Measurements from ENCODE around the gene RENBP.

The RENBP gene

GRCh38 chrX:153910446-153910845 lies 34.0 kb downstream of the RENBP start:
- no peak overlapping the region for H3K4me3 ChIP-seq (ENCODE audit: low read length, poor library complexity, severe bottlenecking)
- peaks cover 14% of the 10 kb centered on the region; the same call in 1 of the 2 replicates for H3K36me3 ChIP-seq (ENCODE audit: insufficient read depth, low read length)
- H3K9me3 ChIP-seq (ENCODE audit: insufficient read depth, low read depth, low read length), result no peaks in the 10 kb centered on the region
- H3K79me2 ChIP-seq (ENCODE audit: insufficient read depth, low read length), result no peaks in the 10 kb centered on the region
- H3K9me2 ChIP-seq (replicated peaks; ENCODE audit: low read depth, low read length), result no peaks in the 10 kb centered on the region
- H3K4me1 ChIP-seq (ENCODE audit: insufficient read depth, low read length, poor library complexity, severe bottlenecking), result no peaks in the 10 kb centered on the region
- H3K4me2 ChIP-seq (ENCODE audit: low read depth, low read length, poor library complexity, severe bottlenecking), result no peak overlapping the region
- no peaks in the 10 kb centered on the region for H4K20me1 ChIP-seq (ENCODE audit: insufficient read depth, low read length, poor library complexity, severe bottlenecking)
- no peak overlapping the region for H3K9ac ChIP-seq (ENCODE audit: low read depth, low read length, poor library complexity, severe bottlenecking)
- H2AFZ ChIP-seq (ENCODE audit: low read length), result no peak overlapping the region
- no peaks in the 10 kb centered on the region for H3K27me3 ChIP-seq (ENCODE audit: insufficient read depth, low read length, poor library complexity, severe bottlenecking)
- TF ChIP-seq, protein P1, sequence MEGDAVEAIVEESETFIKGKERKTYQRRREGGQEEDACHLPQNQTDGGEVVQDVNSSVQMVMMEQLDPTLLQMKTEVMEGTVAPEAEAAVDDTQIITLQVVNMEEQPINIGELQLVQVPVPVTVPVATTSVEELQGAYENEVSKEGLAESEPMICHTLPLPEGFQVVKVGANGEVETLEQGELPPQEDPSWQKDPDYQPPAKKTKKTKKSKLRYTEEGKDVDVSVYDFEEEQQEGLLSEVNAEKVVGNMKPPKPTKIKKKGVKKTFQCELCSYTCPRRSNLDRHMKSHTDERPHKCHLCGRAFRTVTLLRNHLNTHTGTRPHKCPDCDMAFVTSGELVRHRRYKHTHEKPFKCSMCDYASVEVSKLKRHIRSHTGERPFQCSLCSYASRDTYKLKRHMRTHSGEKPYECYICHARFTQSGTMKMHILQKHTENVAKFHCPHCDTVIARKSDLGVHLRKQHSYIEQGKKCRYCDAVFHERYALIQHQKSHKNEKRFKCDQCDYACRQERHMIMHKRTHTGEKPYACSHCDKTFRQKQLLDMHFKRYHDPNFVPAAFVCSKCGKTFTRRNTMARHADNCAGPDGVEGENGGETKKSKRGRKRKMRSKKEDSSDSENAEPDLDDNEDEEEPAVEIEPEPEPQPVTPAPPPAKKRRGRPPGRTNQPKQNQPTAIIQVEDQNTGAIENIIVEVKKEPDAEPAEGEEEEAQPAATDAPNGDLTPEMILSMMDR (conservative IDR thresholded peaks at IDR 0.05; ENCODE audit: low read length), result no peak
- no peak for TF ChIP-seq EZH2phosphoT487 (IDR thresholded peaks at IDR 0.05; ENCODE audit: borderline replicate concordance)
- H3F3A ChIP-seq (ENCODE audit: low read depth), result no peaks in the 10 kb centered on the region

- TF ChIP-seq, protein P1 (conservative IDR thresholded peaks at IDR 0.05; ENCODE audit: low read length), result no peak
- no peak for TF ChIP-seq EZH2phosphoT487 (IDR thresholded peaks at IDR 0.05; ENCODE audit: borderline replicate concordance)
- H3K36me3 ChIP-seq (ENCODE audit: insufficient read depth, low read length), result peaks cover 14% of the 10 kb centered on the region; the same call in 1 of the 2 replicates
- H3K4me2 ChIP-seq (ENCODE audit: low read depth, low read length, poor library complexity, severe bottlenecking), result no peak overlapping the region
- no peaks in the 10 kb centered on the region for H4K20me1 ChIP-seq (ENCODE audit: insufficient read depth, low read length, poor library complexity, severe bottlenecking)
- no peaks in the 10 kb centered on the region for H3K79me2 ChIP-seq (ENCODE audit: insufficient read depth, low read length)
- H3F3A ChIP-seq (ENCODE audit: low read depth), result no peaks in the 10 kb centered on the region
- H3K9ac ChIP-seq (ENCODE audit: low read depth, low read length, poor library complexity, severe bottlenecking), result no peak overlapping the region
- H3K9me3 ChIP-seq (ENCODE audit: insufficient read depth, low read depth, low read length), result no peaks in the 10 kb centered on the region
- no peaks in the 10 kb centered on the region for H3K9me2 ChIP-seq (replicated peaks; ENCODE audit: low read depth, low read length)
- H3K4me1 ChIP-seq (ENCODE audit: insufficient read depth, low read length, poor library complexity, severe bottlenecking), result no peaks in the 10 kb centered on the region
- H2AFZ ChIP-seq (ENCODE audit: low read length), result no peak overlapping the region
- no peak overlapping the region for H3K4me3 ChIP-seq (ENCODE audit: low read length, poor library complexity, severe bottlenecking)
- H3K27me3 ChIP-seq (ENCODE audit: insufficient read depth, low read length, poor library complexity, severe bottlenecking), result no peaks in the 10 kb centered on the region
Measured at GRCh38 chrX:153909980-153910360, 34.5 kb downstream of the RENBP start.

DNA sequence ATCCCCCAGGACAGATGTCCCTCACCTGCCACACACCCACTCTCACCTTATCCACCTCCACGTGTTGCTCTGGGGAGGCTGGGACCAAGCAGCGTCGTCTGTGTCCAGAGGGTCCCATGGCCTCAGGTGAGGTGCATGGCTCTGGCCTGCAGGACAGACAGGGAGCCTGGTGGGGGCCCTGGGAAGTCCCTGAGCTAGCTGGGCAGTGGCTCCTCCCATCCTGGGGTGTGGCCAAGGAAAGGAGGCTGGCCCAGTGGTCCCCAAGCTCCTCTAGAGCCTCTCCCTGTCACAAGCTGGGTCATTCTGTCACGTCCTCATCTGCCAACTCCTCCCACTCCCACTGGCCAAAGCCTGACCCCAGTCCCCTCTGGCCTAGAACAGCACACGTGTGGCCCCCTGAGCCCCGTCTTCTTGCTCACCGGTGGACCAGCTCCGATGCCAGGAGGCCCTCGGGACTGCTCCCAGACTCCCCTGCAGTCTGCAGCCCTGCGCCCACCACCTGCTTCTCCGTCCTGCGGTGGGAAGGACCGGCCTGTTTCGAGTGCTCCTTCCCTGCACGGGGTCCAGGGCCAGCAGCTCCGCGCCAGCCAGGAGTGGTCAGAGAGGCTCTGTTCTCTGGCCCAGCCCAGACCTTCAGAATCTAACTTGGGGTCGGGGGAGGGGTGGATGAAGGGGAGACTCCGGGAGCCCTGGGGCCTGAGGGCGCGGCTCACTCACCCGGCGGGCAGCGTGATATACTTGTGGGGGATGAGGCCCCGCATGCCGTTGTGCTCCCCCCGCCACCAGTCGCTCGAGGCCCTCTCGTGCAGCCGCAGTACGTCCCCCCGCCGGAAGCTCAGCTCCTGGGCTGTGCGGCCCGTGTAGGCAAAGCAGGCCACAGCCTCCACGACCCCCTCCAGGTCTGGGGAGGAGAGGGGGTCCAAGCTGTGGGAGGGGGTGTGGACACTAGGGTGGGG lies 35.1 kb downstream of the RENBP start:
- no peaks in the 10 kb centered on the region for H3K9me2 ChIP-seq (replicated peaks; ENCODE audit: low read depth, low read length)

More for the DNA sequence above, 35.1 kb downstream of the RENBP start:
- Histone ChIP-seq H3K79me2 (ENCODE audit: insufficient read depth, low read length) (no peaks in the 10 kb centered on the region), H2AFZ (ENCODE audit: low read length) (no peak overlapping the region), H3K4me3 (ENCODE audit: low read length, poor library complexity, severe bottlenecking) (no peak overlapping the region), H3K4me2 (ENCODE audit: low read depth, low read length, poor library complexity, severe bottlenecking) (no peak overlapping the region), H3F3A (ENCODE audit: low read depth) (no peaks in the 10 kb centered on the region), H3K9me3 (ENCODE audit: insufficient read depth, low read depth, low read length) (no peaks in the 10 kb centered on the region), H4K20me1 (ENCODE audit: insufficient read depth, low read length, poor library complexity, severe bottlenecking) (no peaks in the 10 kb centered on the region), H3K27me3 (ENCODE audit: insufficient read depth, low read length, poor library complexity, severe bottlenecking) (no peaks in the 10 kb centered on the region), H3K9ac (ENCODE audit: low read depth, low read length, poor library complexity, severe bottlenecking) (no peak overlapping the region), H3K4me1 (ENCODE audit: insufficient read depth, low read length, poor library complexity, severe bottlenecking) (no peaks in the 10 kb centered on the region), H3K36me3 (ENCODE audit: insufficient read depth, low read length) (peaks cover 14% of the 10 kb centered on the region; the same call in 1 of the 2 replicates)
- TF ChIP-seq, protein P1 (conservative IDR thresholded peaks at IDR 0.05; ENCODE audit: low read length), result no peak
- TF ChIP-seq EZH2phosphoT487 (IDR thresholded peaks at IDR 0.05; ENCODE audit: borderline replicate concordance), result no peak
